ENCODE measurements around the gene NUTM2E.
"Not testable (repeated sequence)": the region's sequence is repeated elsewhere in the genome, so short reads cannot be mapped to it uniquely, and the experiment has no call there.

The NUTM2E gene

GRCh38 chr10:79825587-79826011, 940 bp upstream of the NUTM2E start:
- Mint-ChIP-seq H3K36me3 (ENCODE audit: insufficient read depth) (peaks cover 16% of the 10 kb centered on the region), H3K4me1 (ENCODE audit: low read depth in 2 of 2) (peaks cover 13 to 26% of the 10 kb centered on the region in 2 donors), H3K4me3 (peak overlapping the region; percentile 97 to 98), H3K27ac (peak overlapping the region; percentile 98)
- not testable (repeated sequence) for DNase-seq; H3K9me3 Mint-ChIP-seq; ATAC-seq (replicated peaks); H3K27me3 Mint-ChIP-seq

GRCh38 chr10:79826131-79826495, 426 bp upstream of the NUTM2E start:
- Mint-ChIP-seq H3K27ac (peak overlapping the region; percentile 84 to 87), H3K4me3 (peak overlapping the region; percentile 82 to 85), H3K4me1 (ENCODE audit: low read depth in 2 of 2) (peaks cover 13 to 26% of the 10 kb centered on the region in 2 donors), H3K36me3 (ENCODE audit: insufficient read depth) (peaks cover 16% of the 10 kb centered on the region)
- not testable (repeated sequence) for ATAC-seq (replicated peaks); H3K27me3 Mint-ChIP-seq; H3K9me3 Mint-ChIP-seq; DNase-seq

GRCh38 chr10:79833833-79834232, 7.3 kb downstream of the NUTM2E start:
- not testable (repeated sequence) for H3K27ac Mint-ChIP-seq; H3K27me3 Mint-ChIP-seq; H3K9me3 Mint-ChIP-seq; H3K4me1 Mint-ChIP-seq (ENCODE audit: low read depth in 2 of 2); H3K4me3 Mint-ChIP-seq; H3K36me3 Mint-ChIP-seq (ENCODE audit: insufficient read depth); ATAC-seq (replicated peaks); DNase-seq

GRCh38 chr10:79835891-79836290, 9.4 kb downstream of the NUTM2E start:
- H3K4me3 Mint-ChIP-seq; H3K9me3 Mint-ChIP-seq; DNase-seq; ATAC-seq (replicated peaks); H3K27me3 Mint-ChIP-seq; H3K4me1 Mint-ChIP-seq (ENCODE audit: low read depth in 2 of 2); H3K36me3 Mint-ChIP-seq (ENCODE audit: insufficient read depth); H3K27ac Mint-ChIP-seq: not testable (repeated sequence)

- not testable (repeated sequence) for H3K4me3 Mint-ChIP-seq; H3K27me3 Mint-ChIP-seq; H3K27ac Mint-ChIP-seq; DNase-seq; H3K4me1 Mint-ChIP-seq (ENCODE audit: low read depth in 2 of 2); H3K36me3 Mint-ChIP-seq (ENCODE audit: insufficient read depth); H3K9me3 Mint-ChIP-seq; ATAC-seq (replicated peaks)
These were observed 10.4 kb downstream of the NUTM2E start for GRCh38 chr10:79836891-79837290.

- not testable (repeated sequence) for H3K27me3 Mint-ChIP-seq; ATAC-seq (replicated peaks); DNase-seq; H3K4me3 Mint-ChIP-seq; H3K36me3 Mint-ChIP-seq (ENCODE audit: insufficient read depth); H3K9me3 Mint-ChIP-seq; H3K27ac Mint-ChIP-seq; H3K4me1 Mint-ChIP-seq (ENCODE audit: low read depth in 2 of 2)
These were observed 11.9 kb downstream of the NUTM2E start for GRCh38 chr10:79838441-79838840.

- not testable (repeated sequence) for H3K27me3 Mint-ChIP-seq; H3K36me3 Mint-ChIP-seq (ENCODE audit: insufficient read depth); H3K4me3 Mint-ChIP-seq; H3K9me3 Mint-ChIP-seq; H3K27ac Mint-ChIP-seq; DNase-seq; ATAC-seq (replicated peaks); H3K4me1 Mint-ChIP-seq (ENCODE audit: low read depth in 2 of 2)
These were observed 26.8 kb downstream of the NUTM2E start for GRCh38 chr10:79853191-79853854.

GRCh38 chr10:79862269-79862668, 35.7 kb downstream of the NUTM2E start:
- H3K27ac Mint-ChIP-seq; ATAC-seq (replicated peaks); H3K4me3 Mint-ChIP-seq; H3K4me1 Mint-ChIP-seq (ENCODE audit: low read depth in 2 of 2); DNase-seq; H3K9me3 Mint-ChIP-seq; H3K36me3 Mint-ChIP-seq (ENCODE audit: insufficient read depth): not testable (repeated sequence)
- peaks cover 10 to 11% of the 10 kb centered on the region in 2 donors for H3K27me3 Mint-ChIP-seq

GRCh38 chr10:79862803-79863202, 36.3 kb downstream of the NUTM2E start:
- H3K27ac Mint-ChIP-seq; DNase-seq; H3K4me3 Mint-ChIP-seq; H3K36me3 Mint-ChIP-seq (ENCODE audit: insufficient read depth); H3K9me3 Mint-ChIP-seq; H3K4me1 Mint-ChIP-seq (ENCODE audit: low read depth in 2 of 2); ATAC-seq (replicated peaks): not testable (repeated sequence)
- peaks cover 10 to 11% of the 10 kb centered on the region in 2 donors for H3K27me3 Mint-ChIP-seq

- H3K36me3 Mint-ChIP-seq (ENCODE audit: insufficient read depth); DNase-seq; H3K4me1 Mint-ChIP-seq (ENCODE audit: low read depth in 2 of 2); ATAC-seq (replicated peaks); H3K9me3 Mint-ChIP-seq; H3K27me3 Mint-ChIP-seq; H3K4me3 Mint-ChIP-seq; H3K27ac Mint-ChIP-seq: not testable (repeated sequence)
These were observed 40.5 kb downstream of the NUTM2E start for GRCh38 chr10:79866903-79867551.

GRCh38 chr10:79868023-79868422, 41.5 kb downstream of the NUTM2E start:
- not testable (repeated sequence) for H3K4me3 Mint-ChIP-seq; H3K36me3 Mint-ChIP-seq (ENCODE audit: insufficient read depth); ATAC-seq (replicated peaks)

GRCh38 chr10:79869439-79870097, 43.0 kb downstream of the NUTM2E start:
- not testable (repeated sequence) for H3K4me1 Mint-ChIP-seq (ENCODE audit: low read depth in 2 of 2); DNase-seq; ATAC-seq (replicated peaks); H3K27ac Mint-ChIP-seq; H3K36me3 Mint-ChIP-seq (ENCODE audit: insufficient read depth); H3K27me3 Mint-ChIP-seq; H3K4me3 Mint-ChIP-seq; H3K9me3 Mint-ChIP-seq

More at GRCh38 chr10:79868023-79868422, 41.5 kb downstream of the NUTM2E start:
- DNase-seq; H3K4me1 Mint-ChIP-seq (ENCODE audit: low read depth in 2 of 2); H3K27me3 Mint-ChIP-seq; H3K27ac Mint-ChIP-seq; H3K9me3 Mint-ChIP-seq: not testable (repeated sequence)

GRCh38 chr10:79871729-79872128, 45.2 kb downstream of the NUTM2E start:
- not testable (repeated sequence) for DNase-seq; H3K9me3 Mint-ChIP-seq; H3K4me3 Mint-ChIP-seq; H3K4me1 Mint-ChIP-seq (ENCODE audit: low read depth in 2 of 2); H3K27ac Mint-ChIP-seq; ATAC-seq (replicated peaks); H3K36me3 Mint-ChIP-seq (ENCODE audit: insufficient read depth); H3K27me3 Mint-ChIP-seq

Data from effector memory CD8-positive, alpha-beta T cell (primary cell).